Activated naive CD4-positive, alpha-beta T cell treated with anti-CD3 and anti-CD28 coated beads, Interleukin-2, amount 50 U/mL, for 72 hours (primary cell): ENCODE results near the gene COPS7A. TPM values are rescaled to one million over a fixed set of nuclear protein-coding genes. Genes with fewer than 3 reads are reported as not detected.

Source experiments
- ATAC-seq, 2 donors: fragments of 150-1000 bp; cut with Tn5 transposase; 2 replicates each; pipeline ENCODE4 v1.10.0; 2021; ENCODE audit warnings: mild to moderate bottlenecking in 2 of 2, moderate library complexity in 2 of 2
- DNase-seq, 2 donors: peaks; one replicate each; pipeline ENCODE4 v3.0.0; 2021 to 2022; ENCODE audit warnings: low spot score in 2 of 2
- H3K27ac Mint-ChIP-seq, 2 donors: one replicate each; pipeline ENCODE4 v1.8.0; 2022; ENCODE audit warnings: mild to moderate bottlenecking in 2 of 2, mixed read lengths in 2 of 2
- H3K36me3 Mint-ChIP-seq, 2 donors: one replicate each; pipeline ENCODE4 v1.8.0; 2022; ENCODE audit warnings: mixed read lengths in 2 of 2
- H3K9me3 Mint-ChIP-seq, 2 donors: one replicate each; pipeline ENCODE4 v1.8.0; 2022; ENCODE audit warnings: mixed read lengths in 2 of 2
- total RNA-seq, 2 donors: library from RNA; stranded (reverse); gene quantifications; one replicate each; pipeline ENCODE4 v1.2.3, GENCODE V29; 2022

The COPS7A gene, protein sequence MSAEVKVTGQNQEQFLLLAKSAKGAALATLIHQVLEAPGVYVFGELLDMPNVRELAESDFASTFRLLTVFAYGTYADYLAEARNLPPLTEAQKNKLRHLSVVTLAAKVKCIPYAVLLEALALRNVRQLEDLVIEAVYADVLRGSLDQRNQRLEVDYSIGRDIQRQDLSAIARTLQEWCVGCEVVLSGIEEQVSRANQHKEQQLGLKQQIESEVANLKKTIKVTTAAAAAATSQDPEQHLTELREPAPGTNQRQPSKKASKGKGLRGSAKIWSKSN
- total RNA-seq: 10 to 100 TPM; 34.2 to 42.9 TPM

DNA sequence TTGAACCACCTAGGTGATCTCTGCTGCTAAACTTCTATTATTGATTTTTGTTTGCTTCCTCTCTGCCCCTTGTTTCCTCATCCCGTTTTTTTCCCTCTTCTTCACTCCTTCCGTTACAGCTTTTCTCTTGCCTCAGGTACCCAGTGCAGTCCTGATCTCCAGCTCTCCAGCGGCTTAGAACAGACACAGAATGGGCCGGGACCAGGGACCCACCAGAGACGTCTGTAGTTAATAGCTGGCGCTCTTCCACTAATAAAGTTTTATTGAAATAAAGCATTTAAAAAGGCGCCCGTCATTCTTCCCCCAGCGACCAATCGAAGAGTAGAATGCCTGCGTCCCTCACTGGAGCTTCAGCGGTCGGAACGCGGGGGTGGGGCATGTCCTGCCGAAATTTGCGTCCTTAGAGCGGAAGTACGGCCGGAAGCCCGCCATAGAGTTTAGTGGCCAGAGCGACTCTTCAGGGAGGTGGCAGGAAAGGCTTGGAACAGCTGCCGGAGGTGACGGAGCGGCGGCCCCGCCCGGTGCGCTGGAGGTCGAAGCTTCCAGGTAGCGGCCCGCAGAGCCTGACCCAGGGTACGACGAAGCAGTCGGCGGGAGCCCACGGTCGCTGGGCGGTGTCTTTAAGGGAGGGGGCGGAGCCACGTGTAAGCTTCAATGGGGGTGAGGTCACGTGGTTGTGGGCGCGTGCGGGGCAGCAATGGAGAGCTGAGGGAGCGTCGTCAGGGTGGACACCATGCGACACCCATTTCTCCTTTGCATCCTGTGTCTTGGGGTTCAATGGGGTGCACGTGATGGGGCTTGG, at the start of gene COPS7A:
TSS of gene COPS7A (plus strand) at position 440 of the 802 bp plus-strand sequence. CDS start 611 bp downstream, outside the sequence.
- DNase-seq (peak; percentile 95 to 96), ATAC-seq (peak; percentile 94 to 98)
- Mint-ChIP-seq H3K27ac (peak within 1 kb of the TSS; percentile 90 to 99), H3K9me3 (peaks cover 0 to 4% of the 10 kb centered on the region in 2 donors), H3K36me3 (peaks cover 0 to 17% of the 10 kb centered on the region in 2 donors)

DNA sequence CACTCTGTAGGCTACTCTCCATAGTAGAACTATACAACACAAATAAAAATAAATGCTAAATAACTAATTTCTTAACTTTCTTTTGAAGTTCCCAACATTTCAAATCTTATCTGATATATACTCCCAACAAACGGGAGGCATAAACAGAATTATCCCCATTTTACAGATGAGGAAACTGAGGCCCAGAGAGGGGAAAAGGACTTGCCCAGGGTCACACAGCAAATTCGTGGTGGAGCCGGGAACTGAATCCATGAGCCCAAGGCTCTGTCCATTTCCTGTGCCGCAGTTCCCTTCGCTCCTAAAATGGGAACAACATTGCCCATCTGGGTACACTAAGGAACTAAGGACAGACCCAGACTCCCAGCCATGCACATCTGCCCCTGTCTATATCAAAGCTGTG, 46.9 kb upstream of the COPS7A start:
- ATAC-seq: no peak
- no peak overlapping the region for H3K27ac Mint-ChIP-seq
- H3K9me3 Mint-ChIP-seq: no peaks in the 10 kb centered on the region
- no peak for DNase-seq
- H3K36me3 Mint-ChIP-seq: peaks cover 24 to 30% of the 10 kb centered on the region in 2 donors

DNA sequence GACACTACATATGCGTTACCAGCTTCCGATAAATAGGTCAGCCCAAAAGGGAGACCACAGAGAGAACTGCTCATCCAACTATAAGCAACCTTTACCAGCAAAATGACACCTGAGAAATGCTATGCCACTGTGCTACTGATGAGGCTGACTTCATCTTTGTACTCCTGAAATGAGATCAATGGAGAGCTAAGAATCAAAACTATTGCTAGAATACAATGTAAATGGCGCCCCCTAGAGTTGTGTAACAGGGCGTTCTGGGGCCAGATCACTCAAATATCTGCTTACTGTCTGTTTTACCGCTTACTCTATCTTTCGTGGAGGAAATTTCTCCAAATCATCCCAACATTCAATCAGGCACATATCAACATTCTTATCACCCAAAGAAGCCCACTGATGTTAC, 39.2 kb upstream of the COPS7A start:
- H3K27ac Mint-ChIP-seq: peak overlapping the region; percentile 10 to 39
- ATAC-seq (peak; percentile 1 to 2), DNase-seq (peak in 1 of 2 donors; percentile 67)
- H3K9me3 Mint-ChIP-seq: no peaks in the 10 kb centered on the region
- H3K36me3 Mint-ChIP-seq: peaks cover 10 to 26% of the 10 kb centered on the region in 2 donors

DNA sequence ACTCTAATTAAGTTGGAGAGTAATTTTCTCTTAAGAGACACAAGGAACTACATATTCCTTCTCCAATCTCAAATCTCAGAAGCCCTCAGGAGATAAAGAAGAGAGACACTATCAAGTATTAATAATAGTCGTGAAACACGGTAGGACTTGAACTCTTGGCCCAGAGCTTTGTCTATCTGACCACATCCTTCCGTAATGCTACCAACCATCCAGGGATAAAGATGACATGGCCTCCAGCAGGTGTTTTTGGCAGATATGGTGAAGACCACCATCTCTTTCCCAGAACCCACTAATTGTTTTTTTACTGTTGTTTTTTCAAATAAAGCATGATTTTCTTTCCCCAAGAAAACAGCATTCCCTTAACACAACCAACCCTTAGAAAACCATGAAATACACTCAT, 38.0 kb upstream of the COPS7A start:
- Mint-ChIP-seq H3K36me3 (peaks cover 10 to 26% of the 10 kb centered on the region in 2 donors), H3K27ac (no peak overlapping the region), H3K9me3 (no peaks in the 10 kb centered on the region)
- DNase-seq: no peak
- no peak for ATAC-seq

DNA sequence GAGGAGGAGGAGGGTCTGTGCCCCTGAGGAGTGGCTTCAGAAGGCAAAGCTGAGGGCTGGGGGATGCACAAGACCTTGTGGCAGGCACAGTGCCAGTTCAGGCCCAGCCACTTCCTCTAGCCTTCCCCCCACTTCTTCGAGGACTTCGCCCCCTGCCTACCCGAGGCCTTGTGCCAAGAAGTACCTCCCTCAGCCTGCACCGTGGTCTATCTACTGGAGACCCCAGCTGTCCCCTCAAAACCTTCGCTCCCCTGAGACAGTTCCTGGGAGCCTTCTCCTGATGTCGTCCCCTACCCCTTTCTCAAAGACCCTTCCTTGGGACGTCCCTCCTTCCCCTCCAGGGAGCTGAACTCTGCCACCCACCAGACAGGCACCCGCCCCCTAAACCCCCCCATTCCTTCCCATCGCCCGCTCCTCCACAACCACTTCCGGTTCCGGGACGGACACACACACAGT, 35.3 kb upstream of the COPS7A start:
- Mint-ChIP-seq H3K36me3 (peaks cover 10 to 26% of the 10 kb centered on the region in 2 donors), H3K9me3 (no peaks in the 10 kb centered on the region), H3K27ac (peak overlapping the region; percentile 82 to 90)
- ATAC-seq (no peak), DNase-seq (peak in 1 of 2 donors; percentile 34)

DNA sequence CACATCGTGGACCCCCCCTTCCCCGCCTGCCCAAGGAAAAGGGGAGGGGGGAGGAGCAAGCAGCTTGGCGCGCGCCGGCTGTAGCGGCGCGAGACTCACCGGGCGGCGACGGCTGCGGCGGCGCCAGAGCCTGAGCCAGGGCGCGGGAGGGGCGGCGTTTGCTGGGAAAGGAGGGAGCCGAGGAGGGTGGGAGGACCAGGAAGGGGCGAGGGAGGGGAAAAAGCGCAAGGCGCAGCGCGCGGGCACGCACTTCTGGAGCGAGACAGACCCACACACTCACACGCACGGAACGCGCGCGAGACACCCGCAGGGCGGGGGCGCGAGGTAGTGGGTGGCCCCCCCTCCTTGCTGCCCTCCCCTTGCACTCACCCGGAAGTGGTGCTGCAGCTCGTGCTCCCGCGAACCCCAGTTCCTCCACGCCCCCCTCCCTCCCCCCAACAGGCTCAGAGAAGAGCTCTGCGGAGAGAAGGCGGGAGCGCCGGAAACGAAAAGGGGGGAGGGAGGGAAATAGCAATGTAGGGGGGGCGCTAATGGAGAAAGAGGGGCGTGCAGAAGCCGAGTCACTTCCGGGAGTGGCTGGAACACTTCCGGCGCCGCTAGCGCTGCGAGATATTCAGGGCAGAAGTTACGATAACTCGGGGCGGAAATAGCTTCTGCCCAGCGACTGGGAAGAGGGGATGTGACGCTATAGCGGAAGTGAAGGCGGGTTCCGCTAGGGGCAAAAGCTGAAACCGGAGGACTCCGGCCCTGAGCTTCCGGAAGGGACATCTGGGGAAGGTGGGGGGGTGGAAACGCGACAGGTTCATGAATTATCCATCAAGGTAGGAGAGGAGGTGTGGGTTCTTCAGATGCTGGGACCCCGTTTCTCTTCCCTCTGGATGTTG, 34.6 kb upstream of the COPS7A start, which contains the start of gene ZNF384:
TSS of gene ZNF384 (minus strand) at position 377 of the 884 bp plus-strand sequence. CDS start 9,855 bp downstream, outside the sequence.
- H3K9me3 Mint-ChIP-seq: no peaks in the 10 kb centered on the region
- DNase-seq: peak; percentile 83 to 95
- peaks cover 10 to 26% of the 10 kb centered on the region in 2 donors for H3K36me3 Mint-ChIP-seq
- H3K27ac Mint-ChIP-seq: peak within 1 kb of the TSS; percentile 90 to 96
- ATAC-seq: peak; percentile 91 to 92

DNA sequence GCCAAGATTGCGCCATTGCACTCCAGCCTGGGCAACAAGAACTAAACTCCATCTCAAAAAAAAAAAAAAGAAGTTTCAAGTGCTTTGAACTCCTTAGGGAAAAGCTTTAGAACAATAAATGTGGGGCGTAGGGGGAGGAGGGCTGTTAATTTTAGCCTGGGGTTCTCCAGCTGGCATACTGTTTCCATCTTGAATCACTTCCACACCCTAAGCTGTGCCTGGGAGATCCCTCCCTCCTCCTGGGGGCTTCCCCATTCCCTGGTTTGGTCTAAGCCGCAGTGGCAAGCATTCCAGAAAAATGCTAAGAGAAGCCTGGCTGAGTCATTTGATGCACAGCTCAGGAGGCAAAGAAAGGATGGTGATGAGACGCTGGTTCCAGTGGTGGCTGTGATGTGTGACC, 32.4 kb upstream of the COPS7A start:
- DNase-seq: no peak
- Mint-ChIP-seq H3K27ac (peak overlapping the region in 1 of 2 donors; percentile 71), H3K36me3 (peaks cover 10 to 18% of the 10 kb centered on the region in 2 donors), H3K9me3 (no peaks in the 10 kb centered on the region)
- peak in 1 of 2 donors; percentile 4 for ATAC-seq

DNA sequence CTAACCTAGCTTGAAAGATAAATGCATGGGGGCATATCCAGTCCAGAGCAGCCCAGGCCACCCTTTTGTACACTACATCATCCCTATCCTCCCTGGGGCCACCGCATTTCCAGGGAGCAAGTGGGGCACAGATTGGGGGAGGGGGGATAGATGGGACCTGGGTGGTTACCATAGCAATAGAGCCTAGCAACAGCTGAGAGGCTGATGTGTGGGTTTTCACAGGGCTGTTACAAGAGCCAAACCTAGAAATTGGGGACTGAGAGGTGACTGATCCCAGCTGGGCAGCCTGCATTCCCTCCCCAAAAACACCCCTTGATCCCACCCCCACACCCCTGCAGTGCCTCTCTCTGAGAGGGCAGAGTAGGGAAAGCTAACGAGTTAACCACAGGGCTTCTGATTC, 31.0 kb upstream of the COPS7A start:
- DNase-seq (no peak), ATAC-seq (no peak)
- Mint-ChIP-seq H3K9me3 (no peaks in the 10 kb centered on the region), H3K36me3 (peaks cover 5% of the 10 kb centered on the region in 2 donors), H3K27ac (peak overlapping the region; percentile 4 to 15)

DNA sequence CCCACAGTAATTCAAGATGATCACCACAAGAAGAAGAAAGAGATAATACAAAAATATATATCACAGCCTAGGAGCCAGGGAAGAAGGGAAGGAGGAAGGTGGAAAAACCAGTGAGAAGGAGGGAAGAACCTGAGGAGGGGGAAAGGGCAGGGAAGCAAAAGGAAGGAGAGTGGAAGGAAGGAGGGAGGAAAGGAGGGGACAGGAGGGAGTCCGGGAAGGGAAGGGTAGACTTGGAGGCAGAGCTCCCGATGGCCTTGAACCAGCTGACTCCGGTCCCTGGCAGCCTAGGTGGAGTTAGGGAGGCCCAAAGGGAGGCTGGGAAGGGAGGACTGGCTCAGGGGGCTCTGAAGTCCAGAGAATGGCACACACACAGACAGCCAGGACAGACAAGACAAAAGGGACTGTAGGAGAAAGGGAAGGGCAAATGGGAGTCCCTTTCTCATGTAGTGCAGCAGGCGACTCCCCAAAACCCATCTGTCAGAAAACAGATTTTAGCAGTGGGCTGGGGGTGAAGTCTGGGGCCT, 30.0 kb upstream of the COPS7A start:
- H3K9me3 Mint-ChIP-seq: no peaks in the 10 kb centered on the region
- peak overlapping the region in 1 of 2 donors; percentile 58 for H3K27ac Mint-ChIP-seq
- H3K36me3 Mint-ChIP-seq: no peaks in the 10 kb centered on the region
- ATAC-seq (no peak), DNase-seq (no peak)

DNA sequence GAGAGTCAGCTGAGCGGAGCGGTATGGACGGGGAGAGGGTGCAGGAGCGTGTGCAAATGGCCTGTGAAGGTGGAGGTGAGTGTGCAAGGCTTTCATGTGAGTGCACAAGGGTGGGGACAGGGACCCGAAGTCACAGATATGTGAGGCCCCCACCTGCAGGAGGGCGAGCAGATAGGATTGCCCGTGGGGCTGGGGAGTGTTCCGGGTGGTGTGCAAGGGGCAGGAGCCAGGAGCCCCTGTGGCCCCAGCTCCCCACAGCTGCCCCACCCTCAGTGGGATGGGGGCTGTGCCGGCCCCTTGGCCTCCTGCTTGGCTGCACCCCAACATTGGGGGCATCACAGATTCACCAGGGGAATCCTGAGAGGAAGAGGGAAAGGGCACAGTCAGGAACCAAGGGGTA, 29.1 kb upstream of the COPS7A start:
- Mint-ChIP-seq H3K9me3 (no peaks in the 10 kb centered on the region), H3K27ac (peak overlapping the region in 1 of 2 donors; percentile 73), H3K36me3 (no peaks in the 10 kb centered on the region)
- DNase-seq (no peak), ATAC-seq (no peak)

DNA sequence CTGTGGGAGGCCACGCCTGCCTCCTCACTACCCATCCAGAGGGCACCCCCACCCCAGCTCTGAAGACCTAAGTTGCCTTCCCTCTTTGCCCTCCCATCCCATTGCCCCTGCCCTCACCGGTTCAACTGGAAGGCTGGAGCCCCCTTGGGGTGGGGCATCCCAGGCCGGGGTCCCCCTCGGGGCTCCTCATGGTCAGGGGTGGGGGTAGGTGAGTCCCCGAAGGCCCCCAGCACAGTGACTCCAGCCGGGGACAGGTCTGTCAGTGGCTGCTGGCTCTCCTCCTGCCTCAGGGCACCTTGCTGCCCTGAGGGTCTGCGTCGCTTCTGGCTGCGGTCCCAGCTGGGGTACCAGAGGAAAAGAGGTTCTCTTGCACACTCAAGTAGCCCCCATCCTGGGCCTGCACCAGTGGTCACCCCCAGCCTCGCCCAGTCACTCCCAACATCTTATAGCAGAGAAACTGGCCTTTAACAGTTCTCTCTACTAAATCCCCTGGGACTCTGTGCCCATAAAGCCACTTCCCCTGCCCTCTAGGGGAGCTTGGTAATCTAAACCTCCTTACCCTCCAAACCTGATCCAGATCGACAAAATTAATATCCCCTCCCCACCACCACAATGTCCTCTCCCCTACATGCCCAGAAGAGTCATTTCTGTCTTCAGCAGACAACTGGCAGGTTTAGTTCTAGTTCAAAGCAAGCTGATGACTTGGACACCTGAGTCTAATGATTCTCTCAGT, 28.4 kb upstream of the COPS7A start:
- ATAC-seq (no peak), DNase-seq (no peak)
- Mint-ChIP-seq H3K27ac (no peak overlapping the region), H3K36me3 (no peaks in the 10 kb centered on the region), H3K9me3 (no peaks in the 10 kb centered on the region)

DNA sequence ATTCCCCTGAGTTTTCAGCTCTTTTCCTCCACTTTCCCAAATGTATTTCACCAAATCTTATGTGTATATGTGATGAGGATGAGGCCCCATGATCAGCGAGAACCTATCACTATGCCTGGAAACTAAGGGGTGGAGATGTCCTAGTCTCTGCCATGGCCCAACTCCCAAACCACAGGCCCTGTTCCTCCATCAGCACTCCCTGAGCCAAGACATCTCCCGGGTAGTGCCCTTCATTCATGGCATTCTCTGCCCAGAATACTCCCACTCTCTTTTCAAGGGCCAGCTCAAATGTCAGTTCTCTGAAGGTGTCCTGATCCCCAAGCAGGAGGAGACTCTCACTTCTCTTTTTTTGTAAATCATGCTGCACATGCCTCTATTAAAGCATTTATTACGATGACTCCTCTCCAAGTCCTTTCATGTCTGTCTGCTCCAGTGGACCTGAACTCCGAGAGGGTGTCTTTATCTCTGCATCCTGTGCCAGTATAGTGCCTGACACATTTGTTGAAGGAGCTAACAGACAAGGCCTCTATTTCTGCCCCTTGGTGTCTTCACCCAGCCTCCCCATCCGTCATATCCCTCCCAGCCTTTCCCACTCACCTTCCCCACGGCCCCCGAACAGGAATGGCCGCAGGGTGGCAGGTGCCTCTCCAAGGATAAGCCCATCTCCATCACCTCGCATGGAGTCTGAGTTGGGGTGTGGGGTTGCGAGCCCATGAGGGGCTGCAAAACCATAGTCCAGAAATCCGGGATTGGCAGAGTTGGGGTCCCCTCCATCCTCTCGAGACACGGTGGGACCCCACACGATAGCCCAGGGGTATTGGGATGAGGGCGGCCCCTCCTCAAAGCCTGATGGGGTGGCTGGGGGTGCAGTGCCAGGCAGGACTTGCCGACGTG, 26.9 kb upstream of the COPS7A start:
- no peaks in the 10 kb centered on the region for H3K36me3 Mint-ChIP-seq
- H3K27ac Mint-ChIP-seq: no peak overlapping the region
- no peak for DNase-seq
- no peak for ATAC-seq
- no peaks in the 10 kb centered on the region for H3K9me3 Mint-ChIP-seq

DNA sequence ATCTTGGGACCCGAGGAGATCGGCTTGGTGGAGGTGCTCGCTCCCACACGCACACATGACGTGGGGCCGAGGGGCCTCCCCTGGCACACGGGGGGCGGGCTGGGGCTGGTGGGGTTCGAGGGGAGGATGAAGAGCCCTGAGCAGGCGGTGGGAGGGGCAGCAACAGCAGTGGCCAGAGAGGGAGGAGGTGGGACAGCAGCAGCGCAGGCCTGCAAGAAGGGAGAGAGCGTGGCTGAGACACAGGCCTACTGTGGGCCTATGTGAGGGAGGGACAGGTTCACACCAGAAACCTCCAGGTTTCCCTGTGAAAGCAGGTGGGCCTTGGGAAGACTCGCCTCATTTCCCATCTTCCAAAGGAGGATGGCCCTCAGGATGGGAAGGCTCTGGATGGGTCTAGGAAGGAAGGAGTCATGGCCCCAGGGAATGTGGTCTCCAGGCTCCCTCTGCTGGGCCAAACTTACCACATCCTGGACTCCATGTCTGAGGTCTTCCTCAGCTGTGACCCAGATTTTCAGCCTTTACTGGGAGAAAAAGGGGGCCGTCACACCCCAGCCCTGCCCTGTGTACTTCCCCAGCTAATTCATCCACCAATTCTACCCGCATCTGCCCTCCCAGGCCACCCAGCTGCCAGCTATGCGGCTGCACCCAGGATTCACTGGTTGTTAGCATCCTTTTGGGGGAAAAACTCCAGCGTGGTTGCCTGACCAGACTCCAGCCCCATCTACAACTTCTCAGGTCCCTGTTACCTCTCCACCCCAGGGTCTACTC, 26.1 kb upstream of the COPS7A start:
- Mint-ChIP-seq H3K27ac (no peak overlapping the region), H3K36me3 (no peaks in the 10 kb centered on the region), H3K9me3 (no peaks in the 10 kb centered on the region)
- ATAC-seq (peak; percentile 42), DNase-seq (no peak)

DNA sequence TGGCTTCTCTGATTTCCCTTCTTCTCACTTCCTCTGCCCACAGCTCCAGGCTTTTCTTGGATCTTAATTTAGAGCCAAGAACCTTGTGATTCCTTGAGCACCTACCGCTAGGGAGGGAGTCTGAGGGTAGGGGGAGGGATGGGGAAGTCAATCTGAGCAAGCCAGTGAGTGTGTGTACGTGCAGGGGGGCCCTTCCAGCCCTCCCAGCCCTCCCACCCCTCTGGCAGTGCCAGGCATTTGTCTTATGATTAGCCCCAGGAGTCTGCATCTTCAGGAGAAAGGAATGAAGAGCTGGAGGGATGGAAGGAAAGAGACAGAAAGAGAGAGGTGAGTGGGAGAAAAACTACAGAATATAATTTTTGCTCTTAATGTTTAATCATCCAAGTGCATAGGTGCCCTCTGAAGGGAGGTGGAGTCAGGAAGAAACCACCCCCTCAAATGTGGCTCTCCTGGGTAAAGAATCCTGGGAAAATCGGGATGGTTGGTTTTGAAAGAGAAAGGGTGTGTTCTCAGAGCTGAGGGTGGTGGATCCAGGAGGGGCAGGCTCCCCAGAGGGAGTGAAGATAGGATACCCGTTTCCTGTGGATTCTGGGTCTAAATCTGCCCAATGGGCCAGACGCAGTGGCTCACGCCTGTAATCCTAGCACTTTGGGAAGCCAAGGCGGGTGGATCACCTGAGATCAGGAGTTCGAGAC, 25.3 kb upstream of the COPS7A start:
- no peaks in the 10 kb centered on the region for H3K9me3 Mint-ChIP-seq
- DNase-seq: no peak
- ATAC-seq: no peak
- H3K36me3 Mint-ChIP-seq: no peaks in the 10 kb centered on the region
- H3K27ac Mint-ChIP-seq: no peak overlapping the region
